Measurements from ENCODE around the gene CNNM1.

Gene CNNM1

GRCh38 chr10:99419688-99420087, 90.5 kb downstream of the CNNM1 start:
- TF ChIP-seq CTCF (IDR thresholded peaks at IDR 0.05; ENCODE audit: insufficient read depth, missing control alignments) = no peak
- DNase-seq (ENCODE audit: insufficient read length, low spot score) (no peak), FAIRE-seq (no peak)

GRCh38 chr10:99421233-99421739, 92.1 kb downstream of the CNNM1 start:
- FAIRE-seq = no peak
- TF ChIP-seq CTCF (IDR thresholded peaks at IDR 0.05; ENCODE audit: insufficient read depth, missing control alignments) = no peak
- no peak for DNase-seq (ENCODE audit: insufficient read length, low spot score)

GRCh38 chr10:99422529-99423096, 93.5 kb downstream of the CNNM1 start:
- no peak for FAIRE-seq
- no peak for TF ChIP-seq CTCF (IDR thresholded peaks at IDR 0.05; ENCODE audit: insufficient read depth, missing control alignments)
- DNase-seq (ENCODE audit: insufficient read length, low spot score) = no peak

GRCh38 chr10:99424656-99425055, 95.5 kb downstream of the CNNM1 start:
- no peak for TF ChIP-seq CTCF (IDR thresholded peaks at IDR 0.05; ENCODE audit: insufficient read depth, missing control alignments)
- FAIRE-seq (no peak), DNase-seq (ENCODE audit: insufficient read length, low spot score) (no peak)

GRCh38 chr10:99425204-99425603, 96.0 kb downstream of the CNNM1 start:
- TF ChIP-seq CTCF (IDR thresholded peaks at IDR 0.05; ENCODE audit: insufficient read depth, missing control alignments) = no peak
- DNase-seq (ENCODE audit: insufficient read length, low spot score) = no peak
- no peak for FAIRE-seq

- DNase-seq (ENCODE audit: insufficient read length, low spot score) (no peak), FAIRE-seq (no peak)
- TF ChIP-seq CTCF (IDR thresholded peaks at IDR 0.05; ENCODE audit: insufficient read depth, missing control alignments) = no peak
Measured at GRCh38 chr10:99426689-99427088, 97.5 kb downstream of the CNNM1 start.

- no peak for TF ChIP-seq CTCF (IDR thresholded peaks at IDR 0.05; ENCODE audit: insufficient read depth, missing control alignments)
- DNase-seq (ENCODE audit: insufficient read length, low spot score) (no peak), FAIRE-seq (no peak)
Measured at GRCh38 chr10:99427566-99428190, 98.5 kb downstream of the CNNM1 start.

Measured in D721Med (cell line).